Activated T-cell treated with anti-CD3 and anti-CD28 coated beads, Interleukin-2, amount 50 U/mL, for 24 hours (primary cell): Measurements from ENCODE around the gene TMIGD1.

ENCODE experiments used
- DNase-seq: peaks from one replicate; pipeline ENCODE4 v3.0.0-alpha.2; 2020
- H3K27ac Mint-ChIP-seq: 2 replicates; pipeline ENCODE4 v1.8.0; 2020; ENCODE audit warnings: mild to moderate bottlenecking, mixed read lengths
- H3K27me3 Mint-ChIP-seq: 2 replicates; pipeline ENCODE4 v1.8.0; 2020; ENCODE audit warnings: mixed read lengths
- H3K36me3 Mint-ChIP-seq: 2 replicates; pipeline ENCODE4 v1.8.0; 2020; ENCODE audit warnings: low read depth, mixed read lengths
- H3K4me1 Mint-ChIP-seq: 2 replicates; pipeline ENCODE4 v1.8.0; 2020; ENCODE audit warnings: low read depth, mixed read lengths
- H3K4me3 Mint-ChIP-seq: 2 replicates; pipeline ENCODE4 v1.8.0; 2020; ENCODE audit warnings: mild to moderate bottlenecking, moderate library complexity, mixed read lengths
- H3K9me3 Mint-ChIP-seq: 2 replicates; pipeline ENCODE4 v1.8.0; 2020; ENCODE audit warnings: mixed read lengths

TMIGD1 gene

GRCh38 chr17:30333503-30334360, at the start of gene TMIGD1:
TMIGD1 (minus strand) TSS chr17:30334057; CDS start chr17:30332133, 1,924 bp downstream.
- DNase-seq, result no peak
- Mint-ChIP-seq H3K4me1 (peaks cover 53% of the 10 kb centered on the region), H3K36me3 (no peaks in the 10 kb centered on the region)

GRCh38 chr17:30382345-30382744, 48.5 kb upstream of the TMIGD1 start:
- H3K36me3 Mint-ChIP-seq, result peaks cover 60% of the 10 kb centered on the region
- DNase-seq, result no peak
- H3K4me3 Mint-ChIP-seq, result peak overlapping the region; percentile 35
- H3K27ac Mint-ChIP-seq, result no peak overlapping the region
- H3K9me3 Mint-ChIP-seq, result no peaks in the 10 kb centered on the region
- peaks cover 54% of the 10 kb centered on the region for H3K4me1 Mint-ChIP-seq
- no peaks in the 10 kb centered on the region for H3K27me3 Mint-ChIP-seq

More at GRCh38 chr17:30333503-30334360, at the start of gene TMIGD1:
- H3K4me3 Mint-ChIP-seq, result no peak within 1 kb of the TSS
- H3K27me3 Mint-ChIP-seq, result no peaks in the 10 kb centered on the region
- H3K9me3 Mint-ChIP-seq, result no peaks in the 10 kb centered on the region
- peak within 1 kb of the TSS; percentile 97 for H3K27ac Mint-ChIP-seq

- no peak for DNase-seq
- Mint-ChIP-seq H3K4me1 (peaks cover 64% of the 10 kb centered on the region), H3K4me3 (peak overlapping the region; percentile 89), H3K9me3 (no peaks in the 10 kb centered on the region), H3K27ac (peak overlapping the region; percentile 10), H3K27me3 (no peaks in the 10 kb centered on the region), H3K36me3 (peaks cover 49% of the 10 kb centered on the region)
These were observed 47.4 kb upstream of the TMIGD1 start for GRCh38 chr17:30381340-30381659.

- peak overlapping the region; percentile 49 for H3K27ac Mint-ChIP-seq
- H3K9me3 Mint-ChIP-seq, result no peaks in the 10 kb centered on the region
- DNase-seq, result no peak
- peaks cover 46% of the 10 kb centered on the region for H3K36me3 Mint-ChIP-seq
- H3K27me3 Mint-ChIP-seq, result no peaks in the 10 kb centered on the region
- H3K4me1 Mint-ChIP-seq, result peaks cover 69% of the 10 kb centered on the region
- peak overlapping the region; percentile 89 for H3K4me3 Mint-ChIP-seq
These were observed 46.9 kb upstream of the TMIGD1 start for GRCh38 chr17:30380643-30381339.

GRCh38 chr17:30379903-30380381, 46.1 kb upstream of the TMIGD1 start:
- Mint-ChIP-seq H3K9me3 (no peaks in the 10 kb centered on the region), H3K4me3 (peak overlapping the region; percentile 89), H3K4me1 (peaks cover 68% of the 10 kb centered on the region), H3K27ac (peak overlapping the region; percentile 89), H3K27me3 (no peaks in the 10 kb centered on the region), H3K36me3 (peaks cover 38% of the 10 kb centered on the region)
- DNase-seq, result no peak

- peak overlapping the region; percentile 89 for H3K4me3 Mint-ChIP-seq
- H3K27me3 Mint-ChIP-seq, result no peaks in the 10 kb centered on the region
- DNase-seq, result peak; percentile 61
These were observed 45.5 kb upstream of the TMIGD1 start for GRCh38 chr17:30379303-30379902.

GRCh38 chr17:30378825-30379302, 45.0 kb upstream of the TMIGD1 start, which contains the start of gene CPD:
CPD (plus strand) TSS chr17:30378927; CDS start chr17:30378981, 54 bp downstream.
- Mint-ChIP-seq H3K27ac (peak within 1 kb of the TSS; percentile 93), H3K9me3 (no peaks in the 10 kb centered on the region), H3K27me3 (no peaks in the 10 kb centered on the region), H3K4me3 (peak within 1 kb of the TSS; percentile 89), H3K36me3 (peaks cover 29% of the 10 kb centered on the region), H3K4me1 (peaks cover 66% of the 10 kb centered on the region)
- DNase-seq, result peak; percentile 98

More at GRCh38 chr17:30379303-30379902, 45.5 kb upstream of the TMIGD1 start:
- Mint-ChIP-seq H3K27ac (peak overlapping the region; percentile 89), H3K4me1 (peaks cover 66% of the 10 kb centered on the region), H3K9me3 (no peaks in the 10 kb centered on the region), H3K36me3 (peaks cover 34% of the 10 kb centered on the region)

GRCh38 chr17:30378241-30378824, 44.5 kb upstream of the TMIGD1 start:
- no peaks in the 10 kb centered on the region for H3K27me3 Mint-ChIP-seq
- H3K27ac Mint-ChIP-seq, result peak overlapping the region; percentile 93
- peak; percentile 77 for DNase-seq
- H3K4me1 Mint-ChIP-seq, result peaks cover 67% of the 10 kb centered on the region
- no peaks in the 10 kb centered on the region for H3K9me3 Mint-ChIP-seq
- H3K36me3 Mint-ChIP-seq, result peaks cover 29% of the 10 kb centered on the region
- H3K4me3 Mint-ChIP-seq, result peak overlapping the region; percentile 89

GRCh38 chr17:30377574-30378240, 43.9 kb upstream of the TMIGD1 start:
- Mint-ChIP-seq H3K4me1 (peaks cover 67% of the 10 kb centered on the region), H3K36me3 (peaks cover 26% of the 10 kb centered on the region), H3K9me3 (no peaks in the 10 kb centered on the region), H3K27me3 (no peaks in the 10 kb centered on the region), H3K27ac (peak overlapping the region; percentile 93), H3K4me3 (peak overlapping the region; percentile 89)
- DNase-seq, result no peak

- H3K27me3 Mint-ChIP-seq, result no peaks in the 10 kb centered on the region
- peak overlapping the region; percentile 22 for H3K4me3 Mint-ChIP-seq
- peak; percentile 69 for DNase-seq
- H3K36me3 Mint-ChIP-seq, result peaks cover 24% of the 10 kb centered on the region
- H3K4me1 Mint-ChIP-seq, result peaks cover 70% of the 10 kb centered on the region
- no peaks in the 10 kb centered on the region for H3K9me3 Mint-ChIP-seq
- H3K27ac Mint-ChIP-seq, result peak overlapping the region; percentile 93
These were observed 43.0 kb upstream of the TMIGD1 start for GRCh38 chr17:30376621-30377452.

GRCh38 chr17:30375661-30376060, 41.8 kb upstream of the TMIGD1 start:
- Mint-ChIP-seq H3K4me1 (peaks cover 70% of the 10 kb centered on the region), H3K27ac (no peak overlapping the region)

GRCh38 chr17:30372755-30373154, 38.9 kb upstream of the TMIGD1 start:
- H3K36me3 Mint-ChIP-seq, result no peaks in the 10 kb centered on the region
- H3K4me3 Mint-ChIP-seq, result peak overlapping the region; percentile 11
- H3K27me3 Mint-ChIP-seq, result no peaks in the 10 kb centered on the region
- DNase-seq, result peak; percentile 56
- H3K4me1 Mint-ChIP-seq, result peaks cover 79% of the 10 kb centered on the region
- H3K27ac Mint-ChIP-seq, result peak overlapping the region; percentile 88
- H3K9me3 Mint-ChIP-seq, result no peaks in the 10 kb centered on the region

More at GRCh38 chr17:30375661-30376060, 41.8 kb upstream of the TMIGD1 start:
- Mint-ChIP-seq H3K9me3 (no peaks in the 10 kb centered on the region), H3K27me3 (no peaks in the 10 kb centered on the region), H3K4me3 (no peak overlapping the region), H3K36me3 (peaks cover 16% of the 10 kb centered on the region)
- no peak for DNase-seq

GRCh38 chr17:30369995-30370394, 36.1 kb upstream of the TMIGD1 start:
- Mint-ChIP-seq H3K27ac (peak overlapping the region; percentile 51), H3K4me3 (no peak overlapping the region)

More at GRCh38 chr17:30369995-30370394, 36.1 kb upstream of the TMIGD1 start:
- Mint-ChIP-seq H3K36me3 (peaks cover 3% of the 10 kb centered on the region), H3K4me1 (peaks cover 76% of the 10 kb centered on the region), H3K9me3 (peaks cover 5% of the 10 kb centered on the region), H3K27me3 (no peaks in the 10 kb centered on the region)
- DNase-seq, result no peak
